HG02870 (cell line): Measurements from ENCODE around the gene CNNM4.

ENCODE experiments used
- ATAC-seq: cut with Tn5 transposase; IDR thresholded peaks from one replicate; pipeline ENCODE4 v1.9.1; 2021; ENCODE audit warnings: mild to moderate bottlenecking, moderate library complexity; ENCODE audit not compliant: unreplicated experiment

Gene CNNM4

DNA sequence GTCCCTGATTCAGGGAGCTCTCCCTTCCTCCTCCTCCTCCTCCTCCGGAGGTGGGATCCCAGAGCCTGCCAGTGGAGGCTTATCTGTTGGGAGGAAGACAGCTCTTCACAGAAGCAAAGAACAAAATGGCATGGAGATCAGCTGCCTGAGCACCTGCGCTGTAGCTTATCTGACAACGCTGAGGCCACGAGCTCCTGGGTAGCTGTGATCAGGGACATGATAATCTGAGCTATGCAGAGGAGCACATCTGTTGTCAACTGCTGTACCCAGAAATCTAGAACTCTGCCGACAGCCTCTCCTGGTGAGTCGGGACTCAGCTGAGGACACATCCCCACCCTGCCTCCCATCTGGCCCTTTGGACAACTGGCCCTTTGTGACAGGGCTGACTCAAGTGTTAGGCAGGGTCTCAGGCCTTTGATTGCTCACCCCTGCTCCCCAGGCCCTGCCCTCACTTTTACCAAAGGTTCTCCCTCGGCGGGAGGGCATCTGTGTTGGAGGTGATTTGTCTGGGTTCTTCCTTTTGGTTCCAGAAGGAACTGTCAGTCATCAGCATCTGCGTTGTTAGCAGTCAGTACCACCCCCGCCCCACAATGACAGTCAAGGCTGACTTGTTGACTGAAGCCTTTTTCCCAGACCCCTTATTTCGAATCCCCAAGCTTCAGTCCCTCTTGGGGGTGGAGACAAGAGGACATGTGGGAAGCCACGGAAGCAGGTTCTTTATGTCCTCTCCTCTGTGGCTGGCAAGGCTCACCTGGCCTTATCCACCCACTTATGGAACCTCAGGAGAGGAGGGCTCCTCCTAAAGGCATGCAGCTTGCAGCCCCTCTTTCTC, 49.5 kb downstream of the CNNM4 start:
- no peak for ATAC-seq

DNA sequence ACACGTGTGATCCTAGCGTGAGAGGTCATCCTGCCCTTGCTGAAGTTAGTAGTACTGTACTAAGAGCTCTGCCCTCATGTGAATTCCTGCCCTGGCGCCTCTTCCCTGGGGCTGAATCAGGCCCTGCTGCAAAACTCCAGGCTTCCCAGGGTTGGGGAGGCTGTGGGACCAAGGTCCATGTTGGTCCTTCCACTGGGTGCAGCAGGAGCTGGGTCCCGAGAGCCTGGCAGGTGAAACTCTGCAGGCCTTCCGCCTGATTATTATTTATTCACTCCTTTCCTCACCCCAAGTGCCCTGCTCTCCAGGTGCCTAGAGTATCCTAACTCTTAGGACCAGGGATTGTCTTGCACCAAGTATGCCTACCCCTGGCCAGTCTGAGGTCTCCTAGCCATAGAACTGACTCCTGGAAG, 50.1 kb downstream of the CNNM4 start:
- no peak for ATAC-seq

DNA sequence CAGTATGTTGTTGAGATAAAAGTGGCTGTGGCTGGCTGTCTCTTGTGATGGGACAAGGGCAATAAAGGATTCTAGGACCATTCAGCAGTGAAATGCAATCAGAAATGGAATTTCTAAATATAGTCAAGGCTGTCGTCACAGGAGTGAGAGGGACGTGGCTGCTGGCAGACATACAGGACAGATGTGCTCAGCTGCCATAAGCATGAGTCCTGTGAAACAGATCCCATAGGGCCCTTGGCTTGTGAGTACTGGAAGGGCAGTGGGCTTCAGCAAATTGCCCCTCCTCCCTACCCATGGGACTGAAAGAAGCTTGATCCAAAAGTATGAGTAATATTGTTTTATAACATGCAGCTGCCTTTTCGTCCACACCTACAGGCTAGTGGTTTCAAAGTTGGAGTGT, 51.2 kb downstream of the CNNM4 start:
- ATAC-seq, result no peak

- ATAC-seq, result no peak
Observed at GRCh38 chr2:96813656-96814055, 53.0 kb downstream of the CNNM4 start.

DNA sequence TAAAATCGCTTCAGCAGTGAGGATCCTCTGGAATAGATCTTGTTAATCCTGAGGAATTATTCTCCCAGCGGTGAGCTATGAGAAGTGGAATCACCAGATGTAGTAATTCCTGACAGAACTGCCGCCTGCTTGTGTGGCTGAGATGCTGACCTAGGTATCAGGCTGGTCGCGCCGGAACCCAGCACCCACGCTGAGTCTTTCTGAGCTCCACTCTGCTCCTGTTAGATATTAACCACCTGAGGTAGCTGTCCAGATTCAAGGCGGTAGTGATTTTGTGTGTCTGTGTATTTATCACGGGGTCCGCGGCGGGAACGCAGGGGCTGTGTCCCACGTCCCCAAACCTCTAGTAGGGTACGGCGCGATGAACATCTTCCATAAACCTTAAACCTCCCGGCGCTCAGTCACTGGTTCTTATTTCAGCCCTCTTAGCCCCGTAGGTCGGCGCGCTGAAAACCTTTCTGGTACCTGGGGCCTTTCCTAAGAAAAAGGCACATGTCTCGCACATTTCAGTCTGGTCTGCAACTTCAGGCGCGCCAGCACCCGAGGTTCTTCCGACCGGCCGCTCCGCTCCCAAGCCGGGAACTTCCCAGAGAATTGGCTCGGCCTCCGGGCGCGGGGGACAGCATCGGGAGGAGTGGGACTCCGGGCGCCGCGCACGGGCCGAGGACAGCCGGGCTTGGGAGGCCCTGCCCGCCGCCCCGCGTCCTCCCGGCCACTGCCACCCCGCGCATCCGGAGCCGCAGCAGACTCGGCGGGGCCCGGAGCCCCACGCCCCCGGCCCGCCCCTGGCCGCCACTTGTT, 54.8 kb downstream of the CNNM4 start:
- ATAC-seq, result no peak

- ATAC-seq, result peak; percentile 85
Observed at GRCh38 chr2:96816127-96816835, 55.6 kb downstream of the CNNM4 start, which contains the start of gene CNNM3. Gene CNNM3, plus strand, starts transcription at chr2:96816268. Its CDS starts 10 bp downstream, at chr2:96816278.

DNA sequence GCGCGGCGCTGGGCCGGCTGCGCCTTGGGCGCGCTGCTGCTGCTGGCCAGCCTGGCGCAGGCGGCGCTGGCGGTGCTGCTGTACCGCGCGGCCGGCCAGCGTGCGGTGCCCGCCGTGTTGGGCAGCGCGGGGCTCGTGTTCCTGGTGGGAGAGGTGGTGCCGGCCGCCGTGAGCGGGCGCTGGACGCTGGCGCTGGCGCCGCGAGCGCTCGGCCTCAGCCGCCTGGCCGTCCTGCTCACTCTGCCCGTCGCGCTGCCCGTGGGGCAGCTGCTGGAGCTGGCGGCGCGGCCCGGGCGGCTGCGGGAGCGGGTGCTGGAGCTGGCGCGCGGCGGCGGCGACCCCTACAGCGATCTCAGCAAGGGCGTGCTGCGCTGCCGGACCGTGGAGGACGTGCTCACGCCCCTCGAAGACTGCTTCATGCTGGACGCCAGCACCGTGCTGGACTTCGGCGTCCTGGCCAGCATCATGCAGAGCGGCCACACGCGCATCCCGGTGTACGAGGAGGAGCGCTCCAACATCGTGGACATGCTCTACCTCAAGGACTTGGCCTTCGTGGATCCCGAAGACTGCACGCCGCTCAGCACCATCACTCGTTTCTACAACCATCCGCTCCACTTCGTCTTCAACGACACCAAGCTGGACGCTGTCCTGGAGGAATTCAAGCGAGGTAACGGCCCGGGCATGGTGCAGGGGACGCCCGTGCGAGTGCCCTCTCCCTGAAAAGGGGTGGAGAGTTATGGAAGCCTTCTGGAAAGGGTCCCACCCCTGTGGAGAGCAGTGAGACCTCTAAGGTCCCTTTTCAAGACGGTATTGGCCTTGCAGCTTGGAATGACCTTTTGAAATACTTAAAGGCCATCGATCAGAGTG, 56.4 kb downstream of the CNNM4 start:
- ATAC-seq, result no peak

GRCh38 chr2:96817882-96818281, 57.2 kb downstream of the CNNM4 start:
- no peak for ATAC-seq

DNA sequence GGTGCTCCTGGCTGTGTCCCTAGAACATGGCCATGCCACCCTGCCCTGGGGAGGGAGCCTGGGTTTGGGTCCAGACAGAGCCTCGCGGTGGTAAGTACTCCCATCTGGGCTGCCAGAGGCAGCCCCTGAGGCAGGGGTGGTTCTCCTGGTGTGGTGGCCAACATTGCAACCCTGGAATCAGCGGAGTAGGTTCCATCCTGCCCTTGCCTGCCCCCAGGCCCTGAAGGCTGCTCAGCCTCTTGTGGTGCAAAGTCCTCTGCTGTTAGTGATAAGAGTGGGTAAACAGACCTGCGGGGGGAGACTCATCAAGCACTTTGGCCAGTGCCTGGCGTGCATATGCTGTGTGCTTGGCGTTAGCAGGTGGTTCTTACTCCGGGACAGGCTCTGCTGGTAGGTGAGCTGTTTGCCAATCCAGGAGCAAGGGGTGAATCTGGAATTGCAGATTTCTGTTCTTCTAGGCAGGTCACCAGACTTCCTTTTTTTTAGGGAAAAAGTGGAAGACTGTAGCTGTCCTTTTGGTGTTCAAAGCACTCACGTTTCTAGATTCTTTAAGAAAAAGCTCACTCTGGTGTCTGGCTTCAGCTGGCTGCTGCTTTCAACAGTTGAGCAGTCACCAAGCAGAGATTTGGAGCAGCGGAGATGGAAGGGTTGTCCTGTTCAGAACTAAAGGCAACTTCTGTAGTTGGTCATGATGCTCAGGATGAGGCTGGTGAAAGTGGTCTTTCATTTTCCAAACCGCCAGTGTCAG, 58.6 kb downstream of the CNNM4 start:
- ATAC-seq, result no peak

GRCh38 chr2:96819876-96820511, 59.3 kb downstream of the CNNM4 start:
- ATAC-seq, result no peak

- ATAC-seq, result no peak
Observed at GRCh38 chr2:96821113-96821675, 60.5 kb downstream of the CNNM4 start.

DNA sequence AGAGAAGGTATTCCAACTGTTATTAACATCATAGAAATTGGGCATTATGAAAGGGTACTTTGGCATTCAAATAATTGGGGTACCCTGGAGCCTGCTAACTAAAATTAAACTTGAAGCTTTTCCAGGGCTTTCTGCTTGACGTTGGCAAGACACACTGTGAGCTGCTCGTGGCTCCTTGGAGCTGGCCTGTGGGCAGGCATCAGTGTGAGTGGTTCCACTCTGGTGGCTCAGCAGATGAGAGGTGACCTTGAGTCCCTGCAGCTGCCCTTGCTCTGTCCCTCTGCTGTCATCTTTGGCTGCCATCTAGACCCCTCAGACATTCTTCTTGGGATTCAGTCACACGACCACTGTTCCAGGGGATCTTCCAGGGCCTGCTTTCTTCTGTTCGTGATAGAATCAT, 62.1 kb downstream of the CNNM4 start:
- ATAC-seq, result no peak

DNA sequence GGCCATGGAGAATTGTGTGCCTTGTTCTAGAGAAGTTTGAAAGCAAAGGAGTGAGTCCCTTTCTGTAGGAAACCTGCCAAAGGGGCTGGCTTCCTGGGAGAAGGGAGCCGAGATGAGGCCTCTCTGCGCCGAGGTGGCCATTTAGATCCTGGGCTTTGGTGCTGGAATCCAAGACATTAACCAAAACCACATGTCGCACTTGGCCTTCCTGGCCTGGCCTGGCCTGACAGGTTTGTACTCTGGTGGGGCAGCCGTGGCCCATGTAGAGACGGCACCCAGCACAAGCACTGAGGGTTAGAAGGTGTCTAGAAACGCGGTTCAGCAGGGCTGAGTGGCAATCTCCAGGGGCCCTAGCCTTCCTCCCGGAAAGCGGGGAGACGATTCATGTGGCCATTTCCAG, 62.5 kb downstream of the CNNM4 start:
- no peak for ATAC-seq

DNA sequence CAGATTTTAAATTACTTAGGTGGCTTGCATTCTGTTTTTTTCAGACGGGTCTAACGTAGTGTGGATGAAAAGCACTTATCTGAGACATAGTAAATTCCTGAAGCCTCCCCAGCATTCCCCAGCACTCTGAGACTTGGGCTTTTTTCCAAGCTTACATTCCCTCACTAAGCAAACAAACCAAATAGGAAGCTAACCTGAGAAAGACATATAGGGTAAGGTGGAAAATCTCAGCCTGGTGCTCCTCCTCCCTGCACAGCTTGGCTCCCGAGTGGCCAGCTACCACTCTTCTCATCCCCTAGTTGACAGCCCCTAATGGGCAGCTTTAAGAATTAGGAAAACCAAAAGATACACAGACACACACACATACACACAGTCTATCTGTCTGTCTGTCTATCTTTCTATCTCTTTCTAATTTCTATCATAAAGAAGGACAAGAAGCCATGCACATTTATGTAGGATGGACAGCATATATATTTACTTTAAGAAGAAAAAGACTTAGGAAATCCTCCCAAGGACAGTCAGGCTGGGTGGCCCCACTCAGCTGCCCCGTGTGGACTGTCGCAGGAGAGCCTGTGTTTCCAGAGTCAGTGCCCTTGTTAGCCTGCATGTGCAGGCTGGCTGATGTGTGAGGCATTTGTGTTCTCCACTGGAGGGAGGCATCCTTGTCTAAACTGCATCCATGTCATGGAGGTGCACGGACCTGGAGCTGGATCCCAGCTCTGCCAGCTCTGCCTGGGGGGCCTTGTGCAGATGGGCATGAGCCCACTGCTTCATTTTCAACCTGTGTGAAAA, 63.6 kb downstream of the CNNM4 start:
- ATAC-seq, result no peak

- ATAC-seq, result no peak
Observed at GRCh38 chr2:96825057-96825456, 64.4 kb downstream of the CNNM4 start.

DNA sequence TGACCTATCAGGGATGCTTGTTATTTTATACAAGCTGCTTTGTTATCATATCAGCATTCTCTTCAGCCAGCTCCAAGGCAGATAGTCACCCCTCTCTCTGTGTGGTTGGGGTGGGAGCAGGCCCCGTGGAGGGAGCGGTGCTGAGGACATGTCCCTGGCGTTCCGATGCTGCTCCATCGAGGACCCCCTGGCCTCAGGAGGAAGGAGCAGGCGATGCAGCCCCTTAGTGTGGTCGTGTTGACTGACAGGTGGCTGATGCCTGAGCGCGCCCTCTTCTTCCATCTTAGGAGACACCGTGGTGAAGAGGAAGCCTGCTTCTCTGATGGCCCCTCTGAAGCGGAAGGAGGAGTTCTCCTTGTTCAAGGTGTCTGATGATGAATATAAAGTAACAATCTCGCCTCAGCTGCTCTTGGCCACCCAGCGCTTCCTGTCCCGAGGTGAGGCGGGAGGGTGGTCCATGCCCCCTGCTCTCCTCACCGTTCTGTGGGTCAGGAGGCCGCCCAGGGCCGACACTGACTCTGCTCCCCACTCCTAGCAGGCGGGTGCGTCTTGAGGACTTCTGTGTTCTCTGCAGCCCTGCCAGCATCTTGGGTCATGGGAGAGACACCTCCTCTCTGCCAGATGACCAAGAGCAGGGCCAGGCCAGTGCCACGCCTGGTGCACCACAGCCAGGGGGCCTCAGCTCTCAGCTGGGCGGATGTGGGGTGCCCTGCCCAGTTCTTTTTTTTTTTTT, 66.0 kb downstream of the CNNM4 start:
- no peak for ATAC-seq

- ATAC-seq, result no peak
Observed at GRCh38 chr2:96828436-96828835, 67.7 kb downstream of the CNNM4 start.

GRCh38 chr2:96828874-96829273, 68.2 kb downstream of the CNNM4 start:
- no peak for ATAC-seq
